ENCODE data around the gene SPG11. TPM values are rescaled to one million over a fixed set of nuclear protein-coding genes. Genes with fewer than 3 reads are reported as not detected.
A peak's percentile ranks its signal among the peaks of the same experiment; 100 is the strongest.
"Not testable (repeated sequence)": the region's sequence is repeated elsewhere in the genome, so short reads cannot be mapped to it uniquely, and the experiment has no call there.

The SPG11 gene
- total RNA-seq, 1 experiment from 2014 or later, result 65.1 TPM

GRCh38 chr15:44545913-44546802, 117.3 kb downstream of the SPG11 start:
- H3K9me3 Mint-ChIP-seq (ENCODE audit: unreplicated experiment), result no peaks in the 10 kb centered on the region
- TF ChIP-seq, protein P1, sequence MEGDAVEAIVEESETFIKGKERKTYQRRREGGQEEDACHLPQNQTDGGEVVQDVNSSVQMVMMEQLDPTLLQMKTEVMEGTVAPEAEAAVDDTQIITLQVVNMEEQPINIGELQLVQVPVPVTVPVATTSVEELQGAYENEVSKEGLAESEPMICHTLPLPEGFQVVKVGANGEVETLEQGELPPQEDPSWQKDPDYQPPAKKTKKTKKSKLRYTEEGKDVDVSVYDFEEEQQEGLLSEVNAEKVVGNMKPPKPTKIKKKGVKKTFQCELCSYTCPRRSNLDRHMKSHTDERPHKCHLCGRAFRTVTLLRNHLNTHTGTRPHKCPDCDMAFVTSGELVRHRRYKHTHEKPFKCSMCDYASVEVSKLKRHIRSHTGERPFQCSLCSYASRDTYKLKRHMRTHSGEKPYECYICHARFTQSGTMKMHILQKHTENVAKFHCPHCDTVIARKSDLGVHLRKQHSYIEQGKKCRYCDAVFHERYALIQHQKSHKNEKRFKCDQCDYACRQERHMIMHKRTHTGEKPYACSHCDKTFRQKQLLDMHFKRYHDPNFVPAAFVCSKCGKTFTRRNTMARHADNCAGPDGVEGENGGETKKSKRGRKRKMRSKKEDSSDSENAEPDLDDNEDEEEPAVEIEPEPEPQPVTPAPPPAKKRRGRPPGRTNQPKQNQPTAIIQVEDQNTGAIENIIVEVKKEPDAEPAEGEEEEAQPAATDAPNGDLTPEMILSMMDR (IDR thresholded peaks at IDR 0.05; ENCODE audit: unreplicated experiment), result peak; percentile 17
- H3K27ac Mint-ChIP-seq (ENCODE audit: low read depth, unreplicated experiment), result no peak overlapping the region
- no peak overlapping the region for H3K4me3 Mint-ChIP-seq (ENCODE audit: unreplicated experiment)
- intact Hi-C loops (cut with micrococcal nuclease), result loop anchor here (1.0 kb wide), 1 partner anchor 9 kb away; the partner anchor contains the start of gene EIF3J
- H3K36me3 Mint-ChIP-seq (ENCODE audit: insufficient read depth, unreplicated experiment), result peaks cover 69% of the 10 kb centered on the region
- H3K4me1 Mint-ChIP-seq (ENCODE audit: insufficient read depth, unreplicated experiment), result peaks cover 28% of the 10 kb centered on the region
- ChIA-PET CTCF (interaction anchor here (0.6 to 2.0 kb wide), 10 partner anchors 9 to 579 kb away, joined by 3 to 7 read pairs (median 3); partner anchors contain the start of gene EIF3J), POLR2A (interaction anchor here (0.7 to 2.1 kb wide), 7 partner anchors 9 to 259 kb away, joined by 3 to 24 read pairs (median 4); partner anchors contain the start of gene EIF3J)
- peak; percentile 49 for DNase-seq (ENCODE audit: unreplicated experiment)
- no TSS peak for BruUV-seq (replicated peaks)
- H3K27me3 Mint-ChIP-seq (ENCODE audit: insufficient read depth, unreplicated experiment), result no peaks in the 10 kb centered on the region

DNA sequence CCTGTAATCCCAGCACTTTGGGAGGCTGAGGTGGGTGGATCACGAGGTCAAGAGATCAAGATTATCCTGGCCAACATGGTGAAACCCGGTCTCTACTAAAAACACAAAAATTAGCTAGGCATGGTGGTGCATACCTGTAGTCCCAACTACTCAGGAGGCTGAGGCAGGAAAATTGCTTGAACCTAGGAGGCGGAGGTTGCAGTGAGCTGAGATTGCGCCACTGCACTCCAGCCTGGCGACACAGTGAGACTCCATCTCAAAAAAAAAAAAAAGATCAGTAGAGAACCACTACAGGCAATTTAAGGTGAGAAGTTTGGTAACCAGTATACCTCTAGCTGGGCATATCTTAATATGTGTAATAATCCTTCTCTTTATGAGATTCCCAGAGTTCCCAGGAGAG, 118.7 kb downstream of the SPG11 start:
- ChIA-PET POLR2A (interaction anchor here (1.5 kb wide), 1 partner anchor 11 kb away, joined by 3 read pairs; no protein-coding TSS in a partner anchor), CTCF (interaction anchor here (0.6 to 2.0 kb wide), 2 partner anchors 33 to 1302 kb away, joined by 4 to 7 read pairs; no protein-coding TSS in a partner anchor)
- BruUV-seq (replicated peaks); H3K4me3 Mint-ChIP-seq (ENCODE audit: unreplicated experiment); H3K9me3 Mint-ChIP-seq (ENCODE audit: unreplicated experiment); H3K27me3 Mint-ChIP-seq (ENCODE audit: insufficient read depth, unreplicated experiment); H3K27ac Mint-ChIP-seq (ENCODE audit: low read depth, unreplicated experiment); intact Hi-C loops (cut with micrococcal nuclease); DNase-seq (ENCODE audit: unreplicated experiment): not testable (repeated sequence)
- Mint-ChIP-seq H3K36me3 (ENCODE audit: insufficient read depth, unreplicated experiment) (peaks cover 69% of the 10 kb centered on the region), H3K4me1 (ENCODE audit: insufficient read depth, unreplicated experiment) (peaks cover 33% of the 10 kb centered on the region)

DNA sequence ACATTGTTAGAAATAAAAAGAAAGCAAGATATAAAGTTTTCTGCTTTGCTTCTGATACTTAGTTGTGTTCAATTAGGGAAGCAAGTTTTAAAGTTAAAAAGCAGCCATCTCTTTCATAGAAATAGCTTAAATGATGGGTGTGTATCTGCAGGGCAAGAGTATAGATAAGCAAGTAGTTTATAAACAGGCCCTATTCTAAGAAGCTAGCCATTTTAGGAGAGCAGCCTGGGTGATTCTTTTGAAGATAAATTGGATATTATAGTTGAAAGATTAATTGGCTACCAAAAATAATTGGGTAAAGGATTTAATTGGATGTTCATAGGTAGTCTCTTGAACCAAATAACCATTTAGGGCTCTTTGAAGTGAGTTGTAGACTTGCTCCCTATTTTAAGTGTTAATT, 120.9 kb downstream of the SPG11 start:
- CTCF ChIA-PET, result interaction anchor here (0.6 to 1.5 kb wide), 3 partner anchors 10 to 21 kb away, joined by 3 read pairs; no protein-coding TSS in a partner anchor
- intact Hi-C loops (cut with micrococcal nuclease), result no loop called here
- BruUV-seq (replicated peaks), result no TSS peak
- POLR2A ChIA-PET, result interaction anchor here (0.6 to 1.6 kb wide), 6 partner anchors 13 to 206 kb away, joined by 3 to 5 read pairs (median 3); partner anchors contain the start of gene CTDSPL2
- H3K9me3 Mint-ChIP-seq (ENCODE audit: unreplicated experiment), result no peaks in the 10 kb centered on the region
- no peak for DNase-seq (ENCODE audit: unreplicated experiment)
- H3K27ac Mint-ChIP-seq (ENCODE audit: low read depth, unreplicated experiment), result peak overlapping the region; percentile 81
- peaks cover 69% of the 10 kb centered on the region for H3K36me3 Mint-ChIP-seq (ENCODE audit: insufficient read depth, unreplicated experiment)
- peaks cover 41% of the 10 kb centered on the region for H3K4me1 Mint-ChIP-seq (ENCODE audit: insufficient read depth, unreplicated experiment)
- no peak overlapping the region for H3K4me3 Mint-ChIP-seq (ENCODE audit: unreplicated experiment)
- TF ChIP-seq, protein P1 (IDR thresholded peaks at IDR 0.05; ENCODE audit: unreplicated experiment), result no peak
- no peaks in the 10 kb centered on the region for H3K27me3 Mint-ChIP-seq (ENCODE audit: insufficient read depth, unreplicated experiment)

DNA sequence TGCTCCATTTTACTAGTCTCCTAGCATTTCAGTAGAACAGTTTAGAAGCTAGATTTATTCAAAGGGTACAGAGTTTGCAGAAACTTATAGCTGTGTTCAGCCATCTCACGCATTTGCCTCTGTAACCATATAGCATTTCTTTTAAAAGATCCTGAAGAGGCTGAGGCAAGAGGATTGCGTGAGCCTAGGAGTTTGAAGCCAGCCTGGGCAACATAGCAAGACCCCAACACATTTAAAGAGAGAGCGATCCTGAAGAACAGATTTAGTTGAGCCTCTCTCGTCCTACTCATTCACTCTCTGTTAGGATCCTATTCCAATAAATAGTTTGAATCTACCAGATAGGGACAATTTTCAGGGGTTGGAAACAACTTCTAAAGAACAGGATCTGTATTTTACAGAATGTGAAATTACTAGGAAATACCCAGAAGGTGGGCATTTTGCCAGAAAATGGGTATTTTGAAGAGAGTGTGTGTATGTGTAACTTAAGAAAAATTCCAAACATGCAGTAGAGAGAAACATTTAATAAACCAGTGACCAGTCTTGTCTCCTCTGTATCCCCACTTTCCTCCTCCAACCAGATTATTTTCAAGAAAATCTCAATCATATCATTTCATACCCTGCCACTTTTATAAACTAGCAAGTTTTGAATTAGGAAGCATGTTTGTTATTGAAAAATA, 122.0 kb downstream of the SPG11 start:
- Mint-ChIP-seq H3K4me3 (ENCODE audit: unreplicated experiment) (peak overlapping the region; percentile 47), H3K9me3 (ENCODE audit: unreplicated experiment) (no peaks in the 10 kb centered on the region), H3K4me1 (ENCODE audit: insufficient read depth, unreplicated experiment) (peaks cover 40% of the 10 kb centered on the region), H3K27me3 (ENCODE audit: insufficient read depth, unreplicated experiment) (no peaks in the 10 kb centered on the region), H3K27ac (ENCODE audit: low read depth, unreplicated experiment) (peak overlapping the region; percentile 81), H3K36me3 (ENCODE audit: insufficient read depth, unreplicated experiment) (peaks cover 67% of the 10 kb centered on the region)
- DNase-seq (ENCODE audit: unreplicated experiment), result peak; percentile 47
- CTCF ChIA-PET, result interaction anchor here (0.5 to 1.1 kb wide), 4 partner anchors 9 to 1212 kb away, joined by 3 to 4 read pairs (median 4); no protein-coding TSS in a partner anchor
- intact Hi-C loops (cut with micrococcal nuclease), result no loop called here
- POLR2A ChIA-PET, result interaction anchor here (0.6 to 0.9 kb wide), 3 partner anchors 12 to 80 kb away, joined by 3 to 6 read pairs (median 4); no protein-coding TSS in a partner anchor
- TF ChIP-seq, protein P1 (IDR thresholded peaks at IDR 0.05; ENCODE audit: unreplicated experiment), result no peak
- no TSS peak for BruUV-seq (replicated peaks)
